ENCODE data around the gene LRFN4. TPM values are rescaled to one million over a fixed set of nuclear protein-coding genes. Genes with fewer than 3 reads are reported as not detected.

Gene LRFN4
- total RNA-seq, 1 donor from 2014 or later, result 12.0 TPM

- Histone ChIP-seq H3K36me3 (ENCODE audit: control insufficient read depth in 3 of 3, insufficient read depth in 3 of 3, low read length in 3 of 3) (peaks cover 0 to 4% (median 0%) of the 10 kb centered on the region in 3 donors), H3K4me1 (ENCODE audit: control insufficient read depth in 3 of 3, insufficient read depth in 3 of 3, low read length in 3 of 3) (peaks cover 14 to 33% (median 26%) of the 10 kb centered on the region in 3 donors), H3K27ac (ENCODE audit: low read depth, low read length) (no peak overlapping the region), H3K9ac (ENCODE audit: low read depth in 1 of 3, low read length in 3 of 3) (no peak overlapping the region), H3K4me3 (ENCODE audit: low read length in 3 of 3) (no peak overlapping the region), H3K9me3 (ENCODE audit: control insufficient read depth in 3 of 3, low read length in 3 of 3) (no peaks in the 10 kb centered on the region), H3K27me3 (ENCODE audit: control insufficient read depth in 3 of 3, insufficient read depth in 3 of 3, low read length in 3 of 3) (no peaks in the 10 kb centered on the region)
These were observed 48.2 kb downstream of the LRFN4 start for GRCh38 chr11:66904981-66905521.

GRCh38 chr11:66905631-66906030 is 48.8 kb downstream of the LRFN4 start:
- no peaks in the 10 kb centered on the region for H3K9me3 ChIP-seq (ENCODE audit: control insufficient read depth in 3 of 3, low read length in 3 of 3)
- H3K9ac ChIP-seq (ENCODE audit: low read depth in 1 of 3, low read length in 3 of 3), result no peak overlapping the region
- no peak overlapping the region for H3K27ac ChIP-seq (ENCODE audit: low read depth, low read length)
- H3K27me3 ChIP-seq (ENCODE audit: control insufficient read depth in 3 of 3, insufficient read depth in 3 of 3, low read length in 3 of 3), result no peaks in the 10 kb centered on the region
- H3K4me1 ChIP-seq (ENCODE audit: control insufficient read depth in 3 of 3, insufficient read depth in 3 of 3, low read length in 3 of 3), result peaks cover 14 to 35% (median 26%) of the 10 kb centered on the region in 3 donors
- no peak overlapping the region for H3K4me3 ChIP-seq (ENCODE audit: low read length in 3 of 3)
- peaks cover 0 to 4% (median 0%) of the 10 kb centered on the region in 3 donors for H3K36me3 ChIP-seq (ENCODE audit: control insufficient read depth in 3 of 3, insufficient read depth in 3 of 3, low read length in 3 of 3)

- no peak overlapping the region for H3K27ac ChIP-seq (ENCODE audit: low read depth, low read length)
These were observed 49.3 kb downstream of the LRFN4 start for GRCh38 chr11:66906061-66906733.

GRCh38 chr11:66907751-66908630 is 51.1 kb downstream of the LRFN4 start:
- Histone ChIP-seq H3K27me3 (ENCODE audit: control insufficient read depth in 3 of 3, insufficient read depth in 3 of 3, low read length in 3 of 3) (no peaks in the 10 kb centered on the region), H3K36me3 (ENCODE audit: control insufficient read depth in 3 of 3, insufficient read depth in 3 of 3, low read length in 3 of 3) (peaks cover 0 to 2% (median 0%) of the 10 kb centered on the region in 3 donors), H3K4me1 (ENCODE audit: control insufficient read depth in 3 of 3, insufficient read depth in 3 of 3, low read length in 3 of 3) (peaks cover 14 to 35% (median 26%) of the 10 kb centered on the region in 3 donors), H3K27ac (ENCODE audit: low read depth, low read length) (no peak overlapping the region), H3K9ac (ENCODE audit: low read depth in 1 of 3, low read length in 3 of 3) (no peak overlapping the region), H3K4me3 (ENCODE audit: low read length in 3 of 3) (no peak overlapping the region), H3K9me3 (ENCODE audit: control insufficient read depth in 3 of 3, low read length in 3 of 3) (no peaks in the 10 kb centered on the region)

More at GRCh38 chr11:66906061-66906733, 49.3 kb downstream of the LRFN4 start:
- peaks cover 0 to 4% (median 0%) of the 10 kb centered on the region in 3 donors for H3K36me3 ChIP-seq (ENCODE audit: control insufficient read depth in 3 of 3, insufficient read depth in 3 of 3, low read length in 3 of 3)
- no peak overlapping the region for H3K9ac ChIP-seq (ENCODE audit: low read depth in 1 of 3, low read length in 3 of 3)
- H3K4me1 ChIP-seq (ENCODE audit: control insufficient read depth in 3 of 3, insufficient read depth in 3 of 3, low read length in 3 of 3), result peaks cover 14 to 35% (median 26%) of the 10 kb centered on the region in 3 donors
- no peaks in the 10 kb centered on the region for H3K9me3 ChIP-seq (ENCODE audit: control insufficient read depth in 3 of 3, low read length in 3 of 3)
- no peaks in the 10 kb centered on the region for H3K27me3 ChIP-seq (ENCODE audit: control insufficient read depth in 3 of 3, insufficient read depth in 3 of 3, low read length in 3 of 3)
- H3K4me3 ChIP-seq (ENCODE audit: low read length in 3 of 3), result no peak overlapping the region

- no peak overlapping the region for H3K4me3 ChIP-seq (ENCODE audit: low read length in 3 of 3)
- H3K9me3 ChIP-seq (ENCODE audit: control insufficient read depth in 3 of 3, low read length in 3 of 3), result no peaks in the 10 kb centered on the region
- H3K27me3 ChIP-seq (ENCODE audit: control insufficient read depth in 3 of 3, insufficient read depth in 3 of 3, low read length in 3 of 3), result no peaks in the 10 kb centered on the region
- peaks cover 0 to 2% (median 0%) of the 10 kb centered on the region in 3 donors for H3K36me3 ChIP-seq (ENCODE audit: control insufficient read depth in 3 of 3, insufficient read depth in 3 of 3, low read length in 3 of 3)
- peaks cover 14 to 35% (median 26%) of the 10 kb centered on the region in 3 donors for H3K4me1 ChIP-seq (ENCODE audit: control insufficient read depth in 3 of 3, insufficient read depth in 3 of 3, low read length in 3 of 3)
- no peak overlapping the region for H3K27ac ChIP-seq (ENCODE audit: low read depth, low read length)
- no peak overlapping the region for H3K9ac ChIP-seq (ENCODE audit: low read depth in 1 of 3, low read length in 3 of 3)
These were observed 52.3 kb downstream of the LRFN4 start for GRCh38 chr11:66909181-66909580.

- no peak overlapping the region for H3K9ac ChIP-seq (ENCODE audit: low read depth in 1 of 3, low read length in 3 of 3)
- peaks cover 14 to 35% (median 26%) of the 10 kb centered on the region in 3 donors for H3K4me1 ChIP-seq (ENCODE audit: control insufficient read depth in 3 of 3, insufficient read depth in 3 of 3, low read length in 3 of 3)
- no peaks in the 10 kb centered on the region for H3K27me3 ChIP-seq (ENCODE audit: control insufficient read depth in 3 of 3, insufficient read depth in 3 of 3, low read length in 3 of 3)
- H3K27ac ChIP-seq (ENCODE audit: low read depth, low read length), result no peak overlapping the region
- no peak overlapping the region for H3K4me3 ChIP-seq (ENCODE audit: low read length in 3 of 3)
- H3K9me3 ChIP-seq (ENCODE audit: control insufficient read depth in 3 of 3, low read length in 3 of 3), result no peaks in the 10 kb centered on the region
- H3K36me3 ChIP-seq (ENCODE audit: control insufficient read depth in 3 of 3, insufficient read depth in 3 of 3, low read length in 3 of 3), result peaks cover 0 to 2% (median 0%) of the 10 kb centered on the region in 3 donors
These were observed 53.2 kb downstream of the LRFN4 start for GRCh38 chr11:66910016-66910415.

Other genes starting within 250 kb of the LRFN4 start
- 23.5 TPM for gene RBM14, start 240.4 kb upstream of the LRFN4 start, total RNA-seq
- gene RBM4, start 218.4 kb upstream of the LRFN4 start, total RNA-seq, result 98.6 TPM
- gene RBM4B, start 179.2 kb upstream of the LRFN4 start, total RNA-seq, result 32.4 TPM
- gene SPTBN2, start 127.8 kb upstream of the LRFN4 start, total RNA-seq, result 11.5 TPM
- 14.1 TPM for gene RCE1, start 13.6 kb upstream of the LRFN4 start, total RNA-seq
- 45.9 TPM for gene PC, start 101.3 kb downstream of the LRFN4 start, total RNA-seq
- gene C11orf86, start 118.2 kb downstream of the LRFN4 start, total RNA-seq, result not detected
- gene SYT12, start 166.1 kb downstream of the LRFN4 start, total RNA-seq, result not detected
- gene RHOD, start 199.8 kb downstream of the LRFN4 start, total RNA-seq, result 7.8 TPM